22Rv1 (cell line): ENCODE data around the gene RAB41.
"Not testable (repeated sequence)": the region's sequence is repeated elsewhere in the genome, so short reads cannot be mapped to it uniquely, and the experiment has no call there.

Experiments used
- CTCF ChIP-seq: fragments of 450-650 bp; IDR thresholded peaks from 2 replicates; pipeline ENCODE4 v1.5.1; 2017; ENCODE audit warnings: mild to moderate bottlenecking
- ZFX ChIP-seq: fragments of 450-650 bp; IDR thresholded peaks from 2 replicates; pipeline ENCODE4 v1.6.1; 2017; ENCODE audit warnings: antibody characterized with exemption, borderline replicate concordance

DNA sequence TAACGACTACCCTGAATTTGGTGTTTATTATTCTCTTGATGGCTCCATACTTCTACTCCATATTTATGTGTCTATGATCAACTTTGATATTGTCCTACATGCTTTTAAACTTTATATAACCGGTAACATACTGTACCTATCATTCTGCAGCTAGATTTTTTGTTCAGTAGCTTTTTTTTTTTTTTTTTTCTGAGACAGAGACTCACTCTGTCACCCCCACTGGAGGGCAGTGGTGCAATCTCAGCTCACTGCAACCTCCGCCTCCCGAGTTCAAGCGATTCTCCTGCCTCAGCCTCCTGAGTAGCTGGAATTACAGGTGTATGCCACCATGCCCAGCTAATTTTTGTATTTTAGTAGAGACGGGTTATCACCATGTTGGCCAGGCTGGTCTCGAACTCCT lies 7.9 kb upstream of the RAB41 start:
- TF ChIP-seq CTCF, ZFX: not testable (repeated sequence)
